Esophagus squamous epithelium (tissue), 4 donors: ENCODE data around the gene SLC51B.

Experiments used
- POLR2A ChIP-seq, 4 donors: fragments of 450-650 bp; IDR thresholded peaks; one replicate each; pipeline ENCODE4 v1.6.1; 2017; ENCODE audit warnings: antibody characterized with exemption in 4 of 4, mild to moderate bottlenecking in 4 of 4, moderate library complexity in 3 of 4
- TF ChIP-seq, protein P1 (sequence below), 6 experiments: fragments of 450-650 bp in 4 of 6; fragments of 200-600 bp in 2 of 6; sonication (generic) in 2 of 6; IDR thresholded peaks; one replicate each; pipeline ENCODE4 v1.5.1; 2016 to 2019; ENCODE audit warnings: antibody characterized with exemption in 6 of 6, mild to moderate bottlenecking in 4 of 6, moderate library complexity in 4 of 6

DNA sequence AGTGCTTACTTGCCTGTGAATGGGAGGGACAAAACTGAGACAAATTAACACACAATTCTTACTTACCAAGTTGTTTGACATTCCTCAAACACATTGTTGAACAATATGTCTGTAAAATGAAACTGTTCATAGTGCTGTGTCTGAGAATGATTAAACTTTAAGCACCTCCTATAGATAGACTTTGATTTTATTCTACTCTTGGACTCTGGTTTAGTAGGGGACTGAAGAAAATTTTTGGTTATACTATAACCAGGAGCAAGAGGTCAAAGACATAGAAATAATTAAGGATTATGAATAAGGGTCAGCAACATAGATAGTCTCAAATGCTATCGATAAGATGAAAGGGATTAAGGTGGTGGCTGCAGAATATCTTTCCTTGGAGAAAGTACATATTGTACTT lies 7.9 kb upstream of the SLC51B start:
- TF ChIP-seq, protein P1, sequence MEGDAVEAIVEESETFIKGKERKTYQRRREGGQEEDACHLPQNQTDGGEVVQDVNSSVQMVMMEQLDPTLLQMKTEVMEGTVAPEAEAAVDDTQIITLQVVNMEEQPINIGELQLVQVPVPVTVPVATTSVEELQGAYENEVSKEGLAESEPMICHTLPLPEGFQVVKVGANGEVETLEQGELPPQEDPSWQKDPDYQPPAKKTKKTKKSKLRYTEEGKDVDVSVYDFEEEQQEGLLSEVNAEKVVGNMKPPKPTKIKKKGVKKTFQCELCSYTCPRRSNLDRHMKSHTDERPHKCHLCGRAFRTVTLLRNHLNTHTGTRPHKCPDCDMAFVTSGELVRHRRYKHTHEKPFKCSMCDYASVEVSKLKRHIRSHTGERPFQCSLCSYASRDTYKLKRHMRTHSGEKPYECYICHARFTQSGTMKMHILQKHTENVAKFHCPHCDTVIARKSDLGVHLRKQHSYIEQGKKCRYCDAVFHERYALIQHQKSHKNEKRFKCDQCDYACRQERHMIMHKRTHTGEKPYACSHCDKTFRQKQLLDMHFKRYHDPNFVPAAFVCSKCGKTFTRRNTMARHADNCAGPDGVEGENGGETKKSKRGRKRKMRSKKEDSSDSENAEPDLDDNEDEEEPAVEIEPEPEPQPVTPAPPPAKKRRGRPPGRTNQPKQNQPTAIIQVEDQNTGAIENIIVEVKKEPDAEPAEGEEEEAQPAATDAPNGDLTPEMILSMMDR (IDR thresholded peaks at IDR 0.05): no peak
- no peak for TF ChIP-seq POLR2A (IDR thresholded peaks at IDR 0.05)
